AG04450 (cell line): ENCODE results near the gene TMEM156. TPM values are rescaled to one million over a fixed set of nuclear protein-coding genes. Genes with fewer than 3 reads are reported as not detected.

Experiments
- CTCF ChIA-PET: fragments of 300-600, 350-600 bp; formaldehyde crosslinking; extraction: SDS; loops from one replicate; lab custom pipeline; 2022; ENCODE audit warnings: antibody characterized with exemption, inconsistent platforms; lab: Charles Lee
- POLR2A ChIA-PET: fragments of 350-600 bp; formaldehyde crosslinking; extraction: SDS; loops from one replicate; lab custom pipeline; 2021; ENCODE audit warnings: antibody characterized with exemption, inconsistent platforms; lab: Yijun Ruan, JAX
- DNase-seq: peaks from one replicate; pipeline ENCODE4 v3.0.0-alpha.2; 2011; ENCODE audit warnings: low read depth, low spot score
- H3K27ac ChIP-seq: one replicate; pipeline ENCODE4 v1.5.1; 2012; ENCODE audit warnings: low read depth, low read length, control low read depth
- H3K27me3 ChIP-seq: one replicate; pipeline ENCODE4 v1.6.0; 2012; ENCODE audit warnings: low read length; ENCODE audit not compliant: control insufficient read depth, insufficient read depth
- H3K4me3 ChIP-seq: 2 replicates; pipeline ENCODE4 v1.5.1; 2011; ENCODE audit warnings: mild to moderate bottlenecking, low read depth, low read length, control low read depth
- H3K9me3 ChIP-seq: 2 replicates; pipeline ENCODE4 v1.5.1; 2012; ENCODE audit warnings: low read length; ENCODE audit not compliant: control insufficient read depth, insufficient read depth
- polyA plus RNA-seq: library from polyadenylated mRNA; depleted of rRNA; stranded (reverse); fragments of >200 nt; gene quantifications from 2 replicates; pipeline ENCODE4 v1.2.3, GENCODE V29; 2011; rRNA removed
- TF ChIP-seq, protein P1 (sequence below): IDR thresholded peaks from 2 replicates; pipeline ENCODE4 v1.5.1; 2011; ENCODE audit warnings: low read depth, low read length, control low read depth, inconsistent platforms

TMEM156 gene
- polyA plus RNA-seq, 1 experiment: 2.3 TPM

DNA sequence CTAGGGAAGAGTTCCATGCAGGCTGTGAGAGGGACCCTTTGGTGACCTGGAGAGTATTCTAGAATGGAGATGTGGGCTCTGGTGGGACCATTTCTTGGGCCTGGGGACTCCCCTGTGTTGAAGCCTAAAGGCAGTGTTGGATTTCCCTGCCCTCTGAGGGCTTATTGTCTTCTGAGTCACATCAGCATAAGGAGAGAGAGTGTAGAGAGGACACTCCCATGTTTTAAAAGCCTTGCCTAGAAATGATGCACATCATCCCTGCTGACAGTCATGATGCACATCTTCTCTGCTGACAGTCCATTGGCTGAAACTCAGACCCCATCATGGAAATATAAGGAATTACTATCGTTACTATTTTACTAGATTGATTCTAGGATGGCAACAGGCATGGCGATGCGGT is 112.7 kb downstream of the TMEM156 start:
- ChIA-PET CTCF (no interaction called here), POLR2A (no interaction called here)
- Histone ChIP-seq H3K27ac (peak overlapping the region; percentile 42), H3K9me3 (no peaks in the 10 kb centered on the region), H3K4me3 (no peak overlapping the region), H3K27me3 (no peaks in the 10 kb centered on the region)
- DNase-seq: no peak
- TF ChIP-seq, protein P1, sequence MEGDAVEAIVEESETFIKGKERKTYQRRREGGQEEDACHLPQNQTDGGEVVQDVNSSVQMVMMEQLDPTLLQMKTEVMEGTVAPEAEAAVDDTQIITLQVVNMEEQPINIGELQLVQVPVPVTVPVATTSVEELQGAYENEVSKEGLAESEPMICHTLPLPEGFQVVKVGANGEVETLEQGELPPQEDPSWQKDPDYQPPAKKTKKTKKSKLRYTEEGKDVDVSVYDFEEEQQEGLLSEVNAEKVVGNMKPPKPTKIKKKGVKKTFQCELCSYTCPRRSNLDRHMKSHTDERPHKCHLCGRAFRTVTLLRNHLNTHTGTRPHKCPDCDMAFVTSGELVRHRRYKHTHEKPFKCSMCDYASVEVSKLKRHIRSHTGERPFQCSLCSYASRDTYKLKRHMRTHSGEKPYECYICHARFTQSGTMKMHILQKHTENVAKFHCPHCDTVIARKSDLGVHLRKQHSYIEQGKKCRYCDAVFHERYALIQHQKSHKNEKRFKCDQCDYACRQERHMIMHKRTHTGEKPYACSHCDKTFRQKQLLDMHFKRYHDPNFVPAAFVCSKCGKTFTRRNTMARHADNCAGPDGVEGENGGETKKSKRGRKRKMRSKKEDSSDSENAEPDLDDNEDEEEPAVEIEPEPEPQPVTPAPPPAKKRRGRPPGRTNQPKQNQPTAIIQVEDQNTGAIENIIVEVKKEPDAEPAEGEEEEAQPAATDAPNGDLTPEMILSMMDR: no peak

DNA sequence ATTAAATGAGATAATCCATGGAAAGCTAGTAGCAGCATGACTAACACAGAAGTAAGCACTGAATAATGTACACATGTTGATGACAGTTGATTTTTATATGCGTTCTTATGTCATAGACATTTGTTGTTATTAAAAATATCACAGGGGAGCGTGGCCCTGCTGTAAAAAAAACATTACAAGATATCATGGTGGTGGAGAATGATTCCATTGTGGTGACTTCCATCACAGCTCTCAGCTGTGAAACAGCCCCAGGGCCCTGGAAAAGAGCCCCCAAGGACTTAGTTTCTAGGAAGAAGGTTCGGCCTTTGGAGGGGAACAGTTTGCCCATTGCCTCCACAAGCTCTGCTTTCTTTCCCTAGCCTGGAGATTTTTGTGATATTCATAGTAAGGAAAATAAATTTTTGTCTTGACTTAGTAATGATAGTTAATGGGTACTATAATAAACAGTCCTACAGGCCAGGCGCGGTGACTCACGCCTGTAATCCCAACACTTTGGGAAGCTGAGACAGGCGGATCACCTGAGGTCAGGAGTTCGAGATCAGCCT is 114.7 kb downstream of the TMEM156 start:
- H3K27me3 ChIP-seq: no peaks in the 10 kb centered on the region
- H3K27ac ChIP-seq: peak overlapping the region; percentile 75
- ChIA-PET CTCF (interaction anchor here (0.7 to 1.6 kb wide), 2 partner anchors 15 to 218 kb away, joined by 3 to 5 read pairs; no protein-coding TSS in a partner anchor), POLR2A (interaction anchor here (0.6 to 1.0 kb wide), 3 partner anchors 25 to 187 kb away, joined by 3 to 7 read pairs (median 3); no protein-coding TSS in a partner anchor)
- no peaks in the 10 kb centered on the region for H3K9me3 ChIP-seq
- TF ChIP-seq, protein P1: no peak
- DNase-seq: peak; percentile 18
- no peak overlapping the region for H3K4me3 ChIP-seq

Other genes with a start within 250 kb of the TMEM156 start
- gene TLR10, start 249.4 kb downstream of the TMEM156 start, polyA plus RNA-seq: not detected in 2 replicates
- gene TLR1, start 227.6 kb downstream of the TMEM156 start, polyA plus RNA-seq: 0.88 and 0.93 TPM in 2 replicates
- 2.8 and 3.7 TPM in 2 replicates for gene TLR6, start 175.6 kb downstream of the TMEM156 start, polyA plus RNA-seq
- 258 and 303 TPM in 2 replicates for gene FAM114A1, start 164.6 kb downstream of the TMEM156 start, polyA plus RNA-seq
- gene KLHL5, start 29.8 kb upstream of the TMEM156 start, polyA plus RNA-seq: 155 and 184 TPM in 2 replicates
- gene WDR19, start 150.1 kb upstream of the TMEM156 start, polyA plus RNA-seq: 47.7 and 48.9 TPM in 2 replicates